MG63 (cell line): ENCODE results near the gene CCDC137. TPM values are rescaled to one million over a fixed set of nuclear protein-coding genes. Genes with fewer than 3 reads are reported as not detected.

ENCODE experiments used
- DNase-seq: peaks from one replicate; pipeline ENCODE4 v3.0.0-alpha.2; 2020
- H3K27me3 ChIP-seq: fragments of 250-450 bp; sonication (Bioruptor Pico); 2 replicates; pipeline ENCODE4 v1.5.1; 2020; ENCODE audit warnings: mild to moderate bottlenecking, moderate library complexity
- H3K36me3 ChIP-seq: fragments of 250-450 bp; sonication (Bioruptor Pico); 2 replicates; pipeline ENCODE4 v1.5.1; 2020; ENCODE audit warnings: mild to moderate bottlenecking, moderate library complexity
- H3K4me3 ChIP-seq: fragments of 250-450 bp; sonication (Bioruptor Pico); 2 replicates; pipeline ENCODE4 v1.5.1; 2020; ENCODE audit warnings: mild to moderate bottlenecking, moderate library complexity
- H3K9me3 ChIP-seq: fragments of 250-450 bp; sonication (Bioruptor Pico); 2 replicates; pipeline ENCODE4 v1.5.1; 2020; ENCODE audit warnings: mild to moderate bottlenecking, moderate library complexity
- total RNA-seq: library from RNA; depleted of rRNA; stranded (reverse); fragments of >200 nt; shearing (Covaris generic); gene quantifications from 2 replicates; pipeline ENCODE4 v1.2.3, GENCODE V29; 2014; ENCODE audit warnings: low replicate concordance

CCDC137 gene
- total RNA-seq, 1 experiment from 2014 or later, result 55.2 TPM

GRCh38 chr17:81703747-81704654, 37.5 kb downstream of the CCDC137 start:
- DNase-seq, result no peak
- Histone ChIP-seq H3K36me3 (peaks cover 87% of the 10 kb centered on the region), H3K9me3 (no peaks in the 10 kb centered on the region), H3K4me3 (peak overlapping the region; percentile 92), H3K27me3 (no peaks in the 10 kb centered on the region)

DNA sequence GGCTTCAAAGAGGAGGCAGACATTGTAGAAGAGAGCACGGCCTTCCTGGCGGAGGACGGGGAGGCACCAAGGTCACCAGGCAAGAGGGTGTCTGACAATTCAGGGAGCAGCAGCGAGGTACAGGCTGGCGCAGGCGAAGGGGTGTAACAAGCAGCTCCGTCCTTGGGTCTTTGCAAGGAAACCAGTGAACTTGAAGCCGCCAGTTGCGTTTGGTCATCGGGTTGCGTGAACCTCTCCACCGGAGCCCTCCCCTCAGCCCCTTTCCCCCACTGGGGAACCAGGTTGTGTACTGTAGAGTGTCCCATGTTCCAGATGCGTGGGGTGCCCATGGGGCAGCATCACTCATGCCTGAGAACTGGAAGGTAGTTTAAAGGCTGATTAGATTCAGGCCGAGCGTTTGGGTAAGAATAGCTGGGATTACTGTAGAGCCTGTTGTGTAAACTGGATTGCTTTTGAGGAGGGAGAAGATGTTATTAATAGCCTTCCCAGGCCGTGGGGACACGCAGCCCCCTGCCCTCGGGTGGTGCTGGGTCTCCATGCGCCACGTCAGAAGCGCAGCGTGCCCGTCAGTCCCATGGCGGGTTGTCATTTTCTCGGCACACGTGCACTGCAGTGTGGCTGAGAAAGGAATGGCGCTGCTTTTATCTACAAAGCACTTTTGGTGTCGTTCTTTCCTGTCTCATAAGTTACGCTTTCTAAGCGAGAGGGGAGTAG, 39.1 kb downstream of the CCDC137 start:
- DNase-seq, result no peak
- H3K36me3 ChIP-seq, result peaks cover 79% of the 10 kb centered on the region

DNA sequence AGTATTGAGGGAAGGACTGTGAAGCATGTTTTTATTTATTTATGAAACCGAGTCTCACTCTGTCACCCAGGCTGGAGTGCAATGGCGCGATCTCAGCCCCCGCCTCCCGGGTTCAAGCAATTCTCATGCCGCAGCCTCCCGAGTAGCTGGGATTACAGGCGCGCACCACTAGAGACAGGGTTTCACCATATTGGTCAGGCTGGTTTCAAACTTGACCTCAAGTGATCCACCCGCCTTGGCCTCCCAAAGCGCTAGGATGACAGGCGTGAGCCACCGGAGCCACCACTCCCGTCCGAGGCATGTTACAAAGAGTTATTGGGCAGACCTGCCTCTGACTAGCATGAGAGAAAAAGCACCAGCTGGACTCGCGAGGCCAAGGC, 39.7 kb downstream of the CCDC137 start:
- Histone ChIP-seq H3K27me3 (no peaks in the 10 kb centered on the region), H3K36me3 (peaks cover 73% of the 10 kb centered on the region), H3K9me3 (no peaks in the 10 kb centered on the region), H3K4me3 (no peak overlapping the region)
- DNase-seq, result no peak

More for the DNA sequence above, 39.1 kb downstream of the CCDC137 start:
- H3K9me3 ChIP-seq, result no peaks in the 10 kb centered on the region
- H3K27me3 ChIP-seq, result no peaks in the 10 kb centered on the region
- no peak overlapping the region for H3K4me3 ChIP-seq

DNA sequence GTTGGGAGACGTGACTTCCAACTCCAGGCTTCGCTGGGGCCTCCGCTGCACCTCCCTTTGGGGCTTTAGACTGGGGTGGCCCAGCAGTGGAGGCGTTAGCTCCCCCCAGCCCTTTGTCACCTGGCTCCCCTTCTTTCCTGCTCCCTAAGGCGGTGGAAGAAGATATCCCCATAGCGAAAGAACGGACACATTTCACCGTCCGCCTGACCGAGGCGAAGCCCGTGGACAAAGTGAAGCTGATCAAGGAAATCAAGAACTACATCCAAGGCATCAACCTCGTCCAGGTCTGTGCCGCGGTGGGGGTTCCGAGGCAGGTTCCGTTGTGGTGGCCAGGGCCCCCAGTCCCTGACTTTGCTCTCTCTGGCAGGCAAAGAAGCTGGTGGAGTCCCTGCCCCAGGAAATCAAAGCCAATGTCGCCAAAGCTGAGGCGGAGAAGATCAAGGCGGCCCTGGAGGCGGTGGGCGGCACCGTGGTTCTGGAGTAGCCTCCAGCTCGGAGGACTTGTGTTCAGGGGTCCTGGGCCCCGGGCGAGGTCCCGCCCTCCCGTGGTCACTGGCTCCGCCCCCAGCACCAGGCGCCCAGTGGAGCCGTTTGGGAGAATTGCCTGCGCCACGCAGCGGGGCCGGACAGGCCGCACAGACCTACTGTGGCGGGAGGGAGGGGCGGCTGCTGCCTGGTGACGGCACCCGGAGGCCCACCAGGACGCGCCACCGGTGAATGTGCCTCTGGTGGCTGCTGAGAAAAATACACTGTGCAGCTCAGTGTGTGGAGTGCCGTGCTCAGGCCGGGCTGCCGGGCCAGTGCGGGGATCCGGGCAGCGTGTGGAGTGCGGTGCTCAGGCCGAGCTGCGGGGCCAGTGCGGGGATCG, 40.5 kb downstream of the CCDC137 start:
- Histone ChIP-seq H3K27me3 (no peaks in the 10 kb centered on the region), H3K4me3 (no peak overlapping the region), H3K36me3 (peaks cover 65% of the 10 kb centered on the region), H3K9me3 (no peaks in the 10 kb centered on the region)
- DNase-seq, result no peak

- Histone ChIP-seq H3K27me3 (no peaks in the 10 kb centered on the region), H3K36me3 (peaks cover 55% of the 10 kb centered on the region)
- DNase-seq, result no peak
These were observed 41.4 kb downstream of the CCDC137 start for GRCh38 chr17:81707725-81708646.

GRCh38 chr17:81708739-81709185, 42.2 kb downstream of the CCDC137 start:
- DNase-seq, result no peak
- Histone ChIP-seq H3K27me3 (no peaks in the 10 kb centered on the region), H3K9me3 (no peaks in the 10 kb centered on the region), H3K4me3 (no peak overlapping the region), H3K36me3 (peaks cover 53% of the 10 kb centered on the region)

More at GRCh38 chr17:81707725-81708646, 41.4 kb downstream of the CCDC137 start:
- Histone ChIP-seq H3K9me3 (no peaks in the 10 kb centered on the region), H3K4me3 (no peak overlapping the region)

DNA sequence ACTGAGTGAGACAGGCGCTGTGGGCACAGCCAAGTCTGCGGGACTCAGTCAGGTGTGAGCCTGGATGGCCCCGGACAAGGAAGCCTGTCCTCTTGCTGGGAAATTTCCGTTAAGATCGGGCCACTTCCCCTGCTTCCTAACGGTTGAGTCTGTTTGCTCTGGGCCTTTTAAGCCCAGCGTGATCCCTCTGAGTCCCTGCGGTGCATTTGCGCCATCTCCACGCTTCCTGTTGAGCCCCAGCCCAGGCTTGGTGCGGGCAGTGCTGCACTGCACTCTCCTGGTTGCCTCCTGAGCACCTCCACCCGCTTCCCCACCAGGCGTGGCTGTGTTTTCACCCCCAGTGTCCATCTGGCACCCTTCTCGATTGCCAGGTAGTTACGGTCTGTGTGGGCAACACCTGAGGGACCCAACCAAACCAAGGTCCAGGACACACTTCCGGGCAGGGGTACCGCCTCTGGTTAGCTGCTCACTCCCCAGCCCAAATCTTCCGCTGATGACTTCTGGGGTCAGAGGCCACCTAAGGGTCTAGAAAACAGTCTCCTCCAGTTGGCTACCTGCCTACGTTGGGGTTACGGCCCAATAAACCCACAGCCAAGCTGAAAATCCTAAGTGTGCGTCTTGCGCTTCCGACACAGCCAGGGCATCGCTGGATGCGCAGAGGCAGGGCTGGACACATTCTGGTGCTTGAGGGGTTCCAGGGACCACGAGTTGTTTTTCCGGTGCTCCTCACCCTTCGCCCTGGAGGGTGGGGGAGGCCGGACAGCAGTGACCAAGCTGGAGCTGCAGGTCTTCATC, 44.2 kb downstream of the CCDC137 start:
- Histone ChIP-seq H3K4me3 (no peak overlapping the region; the same call in 1 of the 2 replicates), H3K36me3 (peaks cover 50% of the 10 kb centered on the region), H3K9me3 (no peaks in the 10 kb centered on the region), H3K27me3 (no peaks in the 10 kb centered on the region)
- DNase-seq, result no peak

- Histone ChIP-seq H3K4me3 (peak within 1 kb of the TSS; percentile 58), H3K36me3 (peaks cover 42% of the 10 kb centered on the region), H3K9me3 (no peaks in the 10 kb centered on the region), H3K27me3 (no peaks in the 10 kb centered on the region)
- DNase-seq, result peak; percentile 91
These were observed 45.4 kb downstream of the CCDC137 start, which contains the start of gene SLC25A10 for GRCh38 chr17:81711814-81712467. SLC25A10 (plus strand) TSS chr17:81712284; CDS start chr17:81712427, 143 bp downstream.

DNA sequence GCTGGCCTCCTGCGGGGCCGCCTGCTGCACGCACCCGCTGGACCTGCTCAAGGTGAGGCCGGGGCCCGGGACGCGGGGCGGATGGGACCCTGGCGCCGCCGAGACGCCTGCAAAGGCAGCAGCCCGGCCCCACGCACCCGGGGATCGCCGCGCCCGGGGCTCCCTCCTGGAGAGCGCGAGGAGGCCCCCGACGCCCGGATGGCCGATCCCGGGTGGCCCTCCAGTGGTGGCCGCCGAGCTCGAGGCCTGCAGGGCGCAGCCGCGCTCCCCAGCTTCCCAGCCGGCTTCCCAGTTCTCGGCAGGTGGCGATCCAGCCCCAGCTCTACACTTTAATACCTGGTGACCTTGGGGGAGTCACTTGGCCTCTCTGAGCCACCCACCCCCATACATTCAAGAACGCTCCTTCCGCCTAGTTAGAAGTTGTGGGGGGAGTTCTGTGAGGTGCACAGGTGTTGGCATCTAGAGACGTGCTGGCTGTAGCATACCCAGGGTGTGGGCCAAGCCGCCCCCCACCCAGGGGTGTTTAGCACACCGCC, 46.0 kb downstream of the CCDC137 start:
- peaks cover 41% of the 10 kb centered on the region for H3K36me3 ChIP-seq
- H3K4me3 ChIP-seq, result peak overlapping the region; percentile 58
- peak; percentile 41 for DNase-seq
- no peaks in the 10 kb centered on the region for H3K9me3 ChIP-seq
- no peaks in the 10 kb centered on the region for H3K27me3 ChIP-seq

DNA sequence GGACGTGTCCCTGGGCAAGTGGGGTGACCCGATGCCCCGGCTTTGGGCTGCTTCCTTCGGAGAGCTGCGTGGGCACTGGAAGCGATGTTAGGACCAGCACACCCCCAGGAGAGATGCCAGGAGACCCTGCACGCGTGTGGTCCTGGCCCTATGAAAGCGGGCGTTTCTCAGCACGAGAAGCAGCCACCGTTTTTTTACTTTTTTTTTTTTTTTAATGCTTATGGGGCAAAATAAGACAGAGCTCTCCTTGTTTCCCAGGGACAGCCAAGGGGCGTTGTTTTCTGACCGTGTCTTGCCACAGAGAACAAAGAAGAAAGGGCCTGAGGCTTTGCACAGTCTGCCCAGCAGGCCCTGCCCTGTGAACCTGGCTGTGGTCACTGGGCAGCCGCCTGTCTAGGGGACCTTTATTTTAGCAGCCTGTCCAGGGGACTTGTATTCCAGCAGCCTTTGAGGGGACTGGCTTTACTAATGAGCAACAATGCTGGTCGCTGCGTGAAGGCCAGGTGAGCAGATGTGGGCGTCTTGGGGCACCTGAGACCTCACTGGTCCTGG, 46.5 kb downstream of the CCDC137 start:
- no peaks in the 10 kb centered on the region for H3K9me3 ChIP-seq
- peak overlapping the region; percentile 58 for H3K4me3 ChIP-seq
- no peaks in the 10 kb centered on the region for H3K27me3 ChIP-seq
- peaks cover 39% of the 10 kb centered on the region for H3K36me3 ChIP-seq
- DNase-seq, result no peak

GRCh38 chr17:81713556-81714411, 47.2 kb downstream of the CCDC137 start:
- peak; percentile 69 for DNase-seq
- H3K4me3 ChIP-seq, result peak overlapping the region; percentile 58
- peaks cover 36% of the 10 kb centered on the region for H3K36me3 ChIP-seq

GRCh38 chr17:81714412-81715106, 48.0 kb downstream of the CCDC137 start:
- no peaks in the 10 kb centered on the region for H3K27me3 ChIP-seq
- no peak overlapping the region; the same call in 1 of the 2 replicates for H3K4me3 ChIP-seq
- H3K9me3 ChIP-seq, result no peaks in the 10 kb centered on the region
- H3K36me3 ChIP-seq, result peaks cover 30% of the 10 kb centered on the region
- no peak for DNase-seq

More at GRCh38 chr17:81713556-81714411, 47.2 kb downstream of the CCDC137 start:
- H3K9me3 ChIP-seq, result no peaks in the 10 kb centered on the region
- no peaks in the 10 kb centered on the region for H3K27me3 ChIP-seq
